SK-N-SH (cell line): ENCODE data around the gene SLX4IP.

Experiments
- EP300 ChIP-seq, 2 experiments: IDR thresholded peaks; 2 replicates each; pipeline versions ENCODE4 v1.4.0 to v1.6.1; 2012; ENCODE audit warnings: borderline replicate concordance in 1 of 2, low read depth in 1 of 2, low read length in 1 of 2
- GATA2 ChIP-seq: sonication (generic); formaldehyde crosslinking; IDR thresholded peaks from 2 replicates; pipeline ENCODE4 v1.5.0; 2020; ENCODE audit warnings: mild to moderate bottlenecking, missing genetic modification reagents
- MEF2A ChIP-seq: IDR thresholded peaks from 2 replicates; pipeline ENCODE4 v1.4.0; 2012; ENCODE audit warnings: low read depth, borderline replicate concordance
- POLR2AphosphoS5 ChIP-seq: IDR thresholded peaks from 2 replicates; pipeline ENCODE4 v1.6.1; 2012; ENCODE audit warnings: low read depth, low read length
- RXRA ChIP-seq: IDR thresholded peaks from 2 replicates; pipeline ENCODE4 v1.4.0; 2012; ENCODE audit warnings: low read depth, mild to moderate bottlenecking, borderline replicate concordance
- SIN3A ChIP-seq: IDR thresholded peaks from 2 replicates; pipeline ENCODE4 v1.6.1; 2012; ENCODE audit warnings: low read depth, mild to moderate bottlenecking, low read length, moderate library complexity, borderline replicate concordance
- YY1 ChIP-seq: IDR thresholded peaks from 2 replicates; pipeline ENCODE4 v1.4.0; 2012; ENCODE audit warnings: low read depth, mild to moderate bottlenecking
- TF ChIP-seq, protein P1 (sequence below): fragments of 200-600 bp; sonication (generic); IDR thresholded peaks from 2 replicates; pipeline ENCODE4 v1.6.1; 2017; ENCODE audit warnings: antibody characterized with exemption, mild to moderate bottlenecking, moderate library complexity
- TF ChIP-seq, protein P2 (sequence below): IDR thresholded peaks from 2 replicates; pipeline ENCODE4; 2012

DNA sequence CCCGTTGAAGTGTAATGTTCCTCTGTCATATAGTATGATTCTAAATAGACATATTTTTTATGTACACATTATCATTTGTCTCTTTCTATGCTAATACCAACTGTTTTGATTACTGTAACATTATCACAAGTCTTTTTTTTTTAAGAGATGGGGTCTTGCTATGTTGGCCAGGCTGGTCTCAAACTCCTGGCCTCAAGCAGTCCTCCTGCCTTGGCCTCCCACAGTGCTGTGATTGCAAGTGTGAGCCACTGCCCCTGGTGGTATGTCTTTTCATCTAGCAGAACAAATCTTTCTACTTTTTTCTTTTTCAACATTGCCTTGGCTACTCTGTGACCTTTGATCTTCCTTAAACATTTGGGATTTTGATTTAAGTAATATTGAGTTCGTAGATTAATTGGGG, 57.7 kb downstream of the SLX4IP start:
- no peak for TF ChIP-seq YY1
- TF ChIP-seq, protein P1, sequence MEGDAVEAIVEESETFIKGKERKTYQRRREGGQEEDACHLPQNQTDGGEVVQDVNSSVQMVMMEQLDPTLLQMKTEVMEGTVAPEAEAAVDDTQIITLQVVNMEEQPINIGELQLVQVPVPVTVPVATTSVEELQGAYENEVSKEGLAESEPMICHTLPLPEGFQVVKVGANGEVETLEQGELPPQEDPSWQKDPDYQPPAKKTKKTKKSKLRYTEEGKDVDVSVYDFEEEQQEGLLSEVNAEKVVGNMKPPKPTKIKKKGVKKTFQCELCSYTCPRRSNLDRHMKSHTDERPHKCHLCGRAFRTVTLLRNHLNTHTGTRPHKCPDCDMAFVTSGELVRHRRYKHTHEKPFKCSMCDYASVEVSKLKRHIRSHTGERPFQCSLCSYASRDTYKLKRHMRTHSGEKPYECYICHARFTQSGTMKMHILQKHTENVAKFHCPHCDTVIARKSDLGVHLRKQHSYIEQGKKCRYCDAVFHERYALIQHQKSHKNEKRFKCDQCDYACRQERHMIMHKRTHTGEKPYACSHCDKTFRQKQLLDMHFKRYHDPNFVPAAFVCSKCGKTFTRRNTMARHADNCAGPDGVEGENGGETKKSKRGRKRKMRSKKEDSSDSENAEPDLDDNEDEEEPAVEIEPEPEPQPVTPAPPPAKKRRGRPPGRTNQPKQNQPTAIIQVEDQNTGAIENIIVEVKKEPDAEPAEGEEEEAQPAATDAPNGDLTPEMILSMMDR, result no peak
- no peak for TF ChIP-seq POLR2AphosphoS5
- no peak for TF ChIP-seq EP300 (IDR thresholded peaks at IDR 0.05; ENCODE audit: borderline replicate concordance in 1 of 2, low read depth in 1 of 2, low read length in 1 of 2)
- TF ChIP-seq, protein P2, sequence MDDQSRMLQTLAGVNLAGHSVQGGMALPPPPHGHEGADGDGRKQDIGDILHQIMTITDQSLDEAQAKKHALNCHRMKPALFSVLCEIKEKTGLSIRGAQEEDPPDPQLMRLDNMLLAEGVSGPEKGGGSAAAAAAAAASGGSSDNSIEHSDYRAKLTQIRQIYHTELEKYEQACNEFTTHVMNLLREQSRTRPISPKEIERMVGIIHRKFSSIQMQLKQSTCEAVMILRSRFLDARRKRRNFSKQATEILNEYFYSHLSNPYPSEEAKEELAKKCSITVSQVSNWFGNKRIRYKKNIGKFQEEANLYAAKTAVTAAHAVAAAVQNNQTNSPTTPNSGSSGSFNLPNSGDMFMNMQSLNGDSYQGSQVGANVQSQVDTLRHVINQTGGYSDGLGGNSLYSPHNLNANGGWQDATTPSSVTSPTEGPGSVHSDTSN, result no peak
- no peak for TF ChIP-seq MEF2A
- no peak for TF ChIP-seq SIN3A
- TF ChIP-seq GATA2 (CRISPR knock-in tag), result no peak
- TF ChIP-seq RXRA, result no peak
